Natural killer cell (primary cell): ENCODE data around the gene NAA11. TPM values are rescaled to one million over a fixed set of nuclear protein-coding genes. Genes with fewer than 3 reads are reported as not detected.

ENCODE experiments used
- ATAC-seq, 3 donors: fragments of 150-1000 bp in 2 of 3; fragments of 200-7000 bp in 1 of 3; cut with Tn5 transposase; 1 replicate in 1 of 3; 2 replicates in 2 of 3; pipeline ENCODE4 v1.10.0; 2021; ENCODE audit warnings: mild to moderate bottlenecking in 2 of 3, moderate library complexity in 2 of 3
- DNase-seq, 2 donors: peaks; one replicate each; pipeline versions ENCODE4 v3.0.0 to v3.0.0-alpha.2; 2013 to 2021; ENCODE audit warnings: mixed read lengths in 1 of 2
- H3K27ac ChIP-seq: one replicate; pipeline ENCODE4 v1.5.1; 2013; ENCODE audit warnings: mild to moderate bottlenecking, low read length
- H3K27me3 ChIP-seq: one replicate; pipeline ENCODE4 v1.6.1; 2013; ENCODE audit warnings: low read length; ENCODE audit not compliant: control insufficient read depth, insufficient read depth
- H3K36me3 ChIP-seq: one replicate; pipeline ENCODE4 v1.6.1; 2013; ENCODE audit warnings: low read length; ENCODE audit not compliant: control insufficient read depth, insufficient read depth
- H3K4me1 ChIP-seq: one replicate; pipeline ENCODE4 v1.6.1; 2013; ENCODE audit warnings: low read length; ENCODE audit not compliant: control insufficient read depth, insufficient read depth
- H3K4me3 ChIP-seq: one replicate; pipeline ENCODE4 v1.5.1; 2013; ENCODE audit warnings: low read length
- H3K9me3 ChIP-seq: one replicate; pipeline ENCODE4 v1.6.1; 2013; ENCODE audit warnings: low read length; ENCODE audit not compliant: control insufficient read depth, insufficient read depth
- H3K27ac Mint-ChIP-seq, 2 donors: one replicate each; pipeline ENCODE4 v1.8.0; 2022; ENCODE audit warnings: mild to moderate bottlenecking in 2 of 2, mixed read lengths in 2 of 2, moderate library complexity in 1 of 2
- H3K27me3 Mint-ChIP-seq, 2 donors: one replicate each; pipeline ENCODE4 v1.8.0; 2022; ENCODE audit warnings: low read depth in 2 of 2, mixed read lengths in 2 of 2
- H3K36me3 Mint-ChIP-seq: one replicate; pipeline ENCODE4 v1.8.0; 2022; ENCODE audit warnings: mixed read lengths
- H3K4me1 Mint-ChIP-seq, 2 donors: one replicate each; pipeline ENCODE4 v1.8.0; 2022; ENCODE audit warnings: mixed read lengths in 2 of 2
- H3K4me3 Mint-ChIP-seq: one replicate; pipeline ENCODE4 v1.8.0; 2022; ENCODE audit warnings: mild to moderate bottlenecking, moderate library complexity, mixed read lengths
- H3K9me3 Mint-ChIP-seq, 2 donors: one replicate each; pipeline ENCODE4 v1.8.0; 2022; ENCODE audit warnings: mixed read lengths in 2 of 2
- WGBS: methylation state at CpG from one replicate; pipeline ENCODE4 v1.1.7; 2013; ENCODE audit warnings: missing lambda C conversion rate; ENCODE audit not compliant: insufficient coverage; 5-methylcytosine and 5-hydroxymethylcytosine counted together
- intact Hi-C: fragments of 100-400 bp; cut with micrococcal nuclease; formaldehyde crosslinking; loops from one replicate; pipeline ENCODE4 v1.14.2; 2022
- total RNA-seq, 4 donors: library from RNA; stranded (reverse); fragments of 120-200 nt in 1 of 4; gene quantifications; one replicate each; pipeline versions ENCODE4 v1.2.3 to v1.2.4, GENCODE V29; 2013 to 2022
- TF ChIP-seq, protein P1 (sequence below): fragments of 200-600 bp; IDR thresholded peaks from one replicate; pipeline ENCODE4 v1.8.0; 2022; ENCODE audit warnings: antibody characterized with exemption

NAA11 gene
- total RNA-seq, 3 donors from 2014 or later (not counting 1 experiment from before 2014, with no cell fraction given) = not detected

DNA sequence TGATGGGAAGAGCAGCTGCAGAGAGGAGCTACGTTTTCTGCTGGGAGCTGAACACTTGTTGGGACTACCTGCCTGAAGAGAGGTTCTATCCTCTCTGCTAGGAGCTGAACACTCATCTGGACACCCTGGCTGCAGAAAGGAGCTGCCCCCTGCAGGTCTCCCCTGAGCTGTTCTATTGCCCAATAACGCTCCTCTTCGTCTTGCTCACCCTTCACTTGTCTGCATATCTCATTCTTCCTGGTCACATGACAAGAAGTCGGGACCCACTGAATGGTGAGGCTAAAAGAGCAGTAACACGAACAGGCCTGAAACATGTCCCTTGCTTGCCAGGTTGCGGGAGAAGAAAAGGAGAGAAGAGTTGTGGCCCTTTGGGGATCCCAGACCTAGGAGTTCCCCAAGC lies 27.8 kb downstream of the NAA11 start:
- no peak overlapping the region for H3K27ac Mint-ChIP-seq
- no peaks in the 10 kb centered on the region for H3K36me3 Mint-ChIP-seq
- Histone ChIP-seq H3K27ac (no peak overlapping the region), H3K4me3 (no peak overlapping the region), H3K4me1 (no peaks in the 10 kb centered on the region), H3K27me3 (no peaks in the 10 kb centered on the region), H3K36me3 (no peaks in the 10 kb centered on the region), H3K9me3 (no peaks in the 10 kb centered on the region)
- intact Hi-C loops = no loop called here
- TF ChIP-seq, protein P1, sequence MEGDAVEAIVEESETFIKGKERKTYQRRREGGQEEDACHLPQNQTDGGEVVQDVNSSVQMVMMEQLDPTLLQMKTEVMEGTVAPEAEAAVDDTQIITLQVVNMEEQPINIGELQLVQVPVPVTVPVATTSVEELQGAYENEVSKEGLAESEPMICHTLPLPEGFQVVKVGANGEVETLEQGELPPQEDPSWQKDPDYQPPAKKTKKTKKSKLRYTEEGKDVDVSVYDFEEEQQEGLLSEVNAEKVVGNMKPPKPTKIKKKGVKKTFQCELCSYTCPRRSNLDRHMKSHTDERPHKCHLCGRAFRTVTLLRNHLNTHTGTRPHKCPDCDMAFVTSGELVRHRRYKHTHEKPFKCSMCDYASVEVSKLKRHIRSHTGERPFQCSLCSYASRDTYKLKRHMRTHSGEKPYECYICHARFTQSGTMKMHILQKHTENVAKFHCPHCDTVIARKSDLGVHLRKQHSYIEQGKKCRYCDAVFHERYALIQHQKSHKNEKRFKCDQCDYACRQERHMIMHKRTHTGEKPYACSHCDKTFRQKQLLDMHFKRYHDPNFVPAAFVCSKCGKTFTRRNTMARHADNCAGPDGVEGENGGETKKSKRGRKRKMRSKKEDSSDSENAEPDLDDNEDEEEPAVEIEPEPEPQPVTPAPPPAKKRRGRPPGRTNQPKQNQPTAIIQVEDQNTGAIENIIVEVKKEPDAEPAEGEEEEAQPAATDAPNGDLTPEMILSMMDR = no peak
- ATAC-seq (no peak), DNase-seq (no peak)
- no peaks in the 10 kb centered on the region for H3K4me1 Mint-ChIP-seq
- no peaks in the 10 kb centered on the region for H3K9me3 Mint-ChIP-seq
- H3K27me3 Mint-ChIP-seq = no peaks in the 10 kb centered on the region
- WGBS = 92% methylated on average over 6 of the region's 6 CpGs
- H3K4me3 Mint-ChIP-seq = no peak overlapping the region

DNA sequence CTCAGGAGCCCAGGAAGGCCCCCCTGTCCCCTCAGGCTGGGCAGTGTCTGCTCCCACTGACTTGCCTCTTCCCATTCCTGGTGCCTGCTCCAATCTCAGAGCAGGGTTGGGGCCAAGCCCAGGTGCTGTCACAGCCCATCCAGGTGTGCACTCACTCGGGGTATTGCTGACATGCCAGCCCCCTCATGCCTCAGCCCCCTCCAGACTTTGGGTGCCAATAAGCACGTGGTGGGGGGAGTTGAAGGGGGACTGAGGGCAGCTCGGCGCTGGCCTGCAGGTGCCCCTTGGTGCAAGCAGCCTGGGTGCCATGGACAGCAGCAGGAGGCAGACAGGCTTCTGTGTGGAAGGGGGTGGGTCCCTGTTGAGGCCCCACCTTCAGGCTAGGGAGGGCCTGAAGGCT lies 28.4 kb downstream of the NAA11 start:
- 69% methylated on average over 4 of the region's 4 CpGs for WGBS
- no peaks in the 10 kb centered on the region for H3K9me3 ChIP-seq
- no peaks in the 10 kb centered on the region for H3K4me1 ChIP-seq
- Mint-ChIP-seq H3K27ac (no peak overlapping the region), H3K36me3 (no peaks in the 10 kb centered on the region), H3K4me3 (no peak overlapping the region), H3K4me1 (no peaks in the 10 kb centered on the region), H3K27me3 (no peaks in the 10 kb centered on the region), H3K9me3 (no peaks in the 10 kb centered on the region)
- TF ChIP-seq, protein P1 = no peak
- no peaks in the 10 kb centered on the region for H3K36me3 ChIP-seq
- intact Hi-C loops = no loop called here
- no peak for DNase-seq
- no peak for ATAC-seq
- H3K27me3 ChIP-seq = no peaks in the 10 kb centered on the region
- H3K4me3 ChIP-seq = no peak overlapping the region
- no peak overlapping the region for H3K27ac ChIP-seq

GRCh38 chr4:79296768-79297428 lies 29.0 kb downstream of the NAA11 start:
- intact Hi-C loops = no loop called here
- Histone ChIP-seq H3K27me3 (no peaks in the 10 kb centered on the region), H3K27ac (no peak overlapping the region), H3K4me1 (no peaks in the 10 kb centered on the region), H3K9me3 (no peaks in the 10 kb centered on the region), H3K36me3 (no peaks in the 10 kb centered on the region), H3K4me3 (no peak overlapping the region)
- no peak for DNase-seq
- no peak overlapping the region for H3K4me3 Mint-ChIP-seq
- H3K4me1 Mint-ChIP-seq = no peaks in the 10 kb centered on the region
- H3K27ac Mint-ChIP-seq = no peak overlapping the region
- WGBS = 88% methylated on average over 11 of the region's 11 CpGs
- H3K9me3 Mint-ChIP-seq = no peaks in the 10 kb centered on the region
- no peaks in the 10 kb centered on the region for H3K27me3 Mint-ChIP-seq
- no peak for ATAC-seq
- TF ChIP-seq, protein P1 = no peak
- no peaks in the 10 kb centered on the region for H3K36me3 Mint-ChIP-seq

- no peaks in the 10 kb centered on the region for H3K27me3 ChIP-seq
- ATAC-seq = no peak
- Mint-ChIP-seq H3K9me3 (peaks cover 2 to 3% of the 10 kb centered on the region in 2 donors), H3K27me3 (no peaks in the 10 kb centered on the region), H3K4me1 (no peaks in the 10 kb centered on the region), H3K4me3 (no peak overlapping the region), H3K36me3 (no peaks in the 10 kb centered on the region), H3K27ac (no peak overlapping the region)
- H3K4me1 ChIP-seq = no peaks in the 10 kb centered on the region
- intact Hi-C loops = no loop called here
- no peak overlapping the region for H3K4me3 ChIP-seq
- no peaks in the 10 kb centered on the region for H3K9me3 ChIP-seq
- H3K27ac ChIP-seq = no peak overlapping the region
- TF ChIP-seq, protein P1 = no peak
- DNase-seq = no peak
- no peaks in the 10 kb centered on the region for H3K36me3 ChIP-seq
These were observed 30.8 kb downstream of the NAA11 start for GRCh38 chr4:79295086-79295485.
